CD4-positive, alpha-beta T cell treated with Interleukin-15 for 1 hour (primary cell): Measurements from ENCODE around the gene MARCHF3.
"Not testable (repeated sequence)": the region's sequence is repeated elsewhere in the genome, so short reads cannot be mapped to it uniquely, and the experiment has no call there.

ENCODE experiments used
- DNase-seq: peaks from one replicate; pipeline ENCODE4 v3.0.0-alpha.2; 2020

The MARCHF3 gene

GRCh38 chr5:126911986-126912385 is 118.4 kb downstream of the MARCHF3 start:
- DNase-seq = no peak

DNA sequence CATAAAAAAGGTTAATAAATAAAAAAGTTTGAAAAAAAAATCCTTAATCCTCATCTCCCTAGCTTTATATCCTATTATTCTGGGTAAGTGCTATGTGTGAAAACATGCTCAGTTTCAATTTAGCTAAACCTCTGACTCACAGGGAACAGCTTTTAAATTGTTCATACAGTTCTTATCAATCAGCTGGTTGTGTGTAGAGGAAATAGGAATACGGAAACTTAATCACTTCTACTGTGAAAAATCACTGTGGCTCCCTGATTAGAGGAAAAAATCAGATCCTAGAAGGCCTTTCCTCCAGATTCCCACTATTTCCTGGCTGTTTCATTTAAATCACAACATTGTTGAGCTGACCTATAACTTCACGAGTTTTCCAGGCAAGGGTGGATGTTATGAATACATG is 120.5 kb downstream of the MARCHF3 start:
- no peak for DNase-seq

- not testable (repeated sequence) for DNase-seq
Measured at GRCh38 chr5:126904407-126904806, 126.0 kb downstream of the MARCHF3 start.

GRCh38 chr5:126900796-126901195 is 129.6 kb downstream of the MARCHF3 start:
- DNase-seq = no peak

- no peak for DNase-seq
Measured at GRCh38 chr5:126899476-126899875, 130.9 kb downstream of the MARCHF3 start.

DNA sequence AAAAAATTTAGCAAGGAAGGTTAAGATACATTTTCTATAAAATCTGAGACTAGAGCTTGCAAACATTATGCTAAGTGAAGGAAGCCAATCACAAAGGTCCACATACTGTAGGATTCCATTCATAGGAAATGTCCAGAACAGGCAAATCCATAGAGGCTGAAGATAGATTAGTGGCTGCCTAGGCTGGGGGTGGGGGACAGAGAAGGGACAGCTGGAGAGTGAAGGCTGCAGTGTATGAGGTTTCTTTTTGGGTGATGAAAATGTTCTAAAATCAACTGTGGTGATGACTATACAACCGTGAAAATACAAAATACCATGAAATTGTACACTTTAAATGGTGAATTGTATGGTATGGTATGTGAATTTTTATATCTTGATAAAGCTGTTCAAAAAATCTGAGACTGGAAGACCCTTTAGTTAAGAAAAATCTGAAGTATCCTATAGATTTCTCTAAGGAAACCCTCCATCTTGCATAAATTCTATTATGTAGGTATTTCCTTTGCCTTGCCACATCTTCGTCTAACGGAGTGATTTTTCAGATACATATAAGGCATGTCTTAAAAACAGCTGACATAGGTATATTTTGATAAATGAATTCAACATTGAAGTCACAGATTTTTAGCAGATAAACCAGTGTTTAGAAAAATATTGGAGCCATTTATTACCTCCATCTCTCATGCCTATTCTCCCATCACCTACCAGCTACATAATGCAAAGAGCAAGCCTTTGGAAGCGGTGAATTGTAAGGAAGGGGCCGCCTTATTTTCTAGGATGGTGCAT is 132.3 kb downstream of the MARCHF3 start:
- no peak for DNase-seq

DNA sequence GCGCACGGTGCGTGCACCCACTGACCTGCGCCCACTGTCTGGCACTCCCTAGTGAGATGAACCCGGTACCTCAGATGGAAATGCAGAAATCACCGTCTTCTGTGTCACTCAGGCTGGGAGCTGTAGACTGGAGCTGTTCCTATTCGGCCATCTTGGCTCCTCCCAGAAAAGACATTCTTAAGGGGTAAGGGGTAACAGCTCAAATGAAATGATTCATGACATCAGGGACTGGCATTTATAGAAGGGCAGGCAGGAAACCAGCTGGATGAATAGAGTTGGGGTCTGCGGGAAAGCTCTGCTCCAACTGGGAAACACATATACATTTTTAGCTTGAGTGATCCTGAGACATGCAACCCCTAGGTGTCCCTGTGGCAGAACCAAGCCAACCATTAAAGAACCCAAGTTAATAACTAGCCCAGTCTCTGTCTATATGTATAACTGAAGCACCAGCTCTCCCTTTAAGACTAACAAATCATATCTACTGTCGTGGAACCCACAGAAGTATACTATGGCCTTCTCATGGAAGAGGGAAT is 134.1 kb downstream of the MARCHF3 start:
- DNase-seq = no peak

DNA sequence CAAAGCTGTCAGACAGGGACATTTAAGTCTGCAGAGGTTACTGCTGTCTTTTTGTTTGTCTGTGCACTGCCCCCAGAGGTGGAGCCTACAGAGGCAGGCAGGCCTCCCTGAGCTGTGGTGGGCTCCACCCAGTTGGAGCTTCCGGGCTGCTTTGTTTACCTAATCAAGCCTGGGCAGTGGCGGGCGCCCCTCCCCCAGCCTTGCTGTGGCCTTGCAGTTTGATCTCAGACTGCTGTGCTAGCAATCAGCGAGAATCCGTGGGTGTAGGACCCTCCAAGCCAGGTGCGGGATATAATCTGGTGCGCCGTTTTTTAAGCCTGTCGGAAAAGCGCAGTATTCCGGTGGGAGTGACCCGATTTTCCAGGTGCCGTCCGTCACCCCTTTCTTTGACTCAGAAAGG is 134.6 kb downstream of the MARCHF3 start:
- DNase-seq = not testable (repeated sequence)

DNA sequence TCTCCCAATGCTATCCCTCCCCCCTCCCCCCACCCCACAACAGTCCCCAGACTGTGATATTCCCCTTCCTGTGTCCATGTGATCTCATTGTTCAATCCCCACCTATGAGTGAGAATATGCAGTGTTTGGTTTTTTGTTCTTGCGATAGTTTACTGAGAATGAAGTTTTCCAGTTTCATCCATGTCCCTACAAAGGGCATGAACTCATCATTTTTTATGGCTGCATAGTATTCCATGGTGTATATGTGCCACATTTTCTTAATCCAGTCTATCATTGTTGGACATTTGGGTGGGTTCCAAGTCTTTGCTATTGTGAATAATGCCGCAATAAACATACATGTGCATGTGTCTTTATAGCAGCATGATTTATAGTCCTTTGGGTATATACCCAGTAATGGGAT is 139.9 kb downstream of the MARCHF3 start:
- not testable (repeated sequence) for DNase-seq

- no peak for DNase-seq
Measured at GRCh38 chr5:126888175-126888574, 142.2 kb downstream of the MARCHF3 start.

GRCh38 chr5:126884269-126884819 is 146.0 kb downstream of the MARCHF3 start:
- no peak for DNase-seq

- no peak for DNase-seq
Measured at GRCh38 chr5:126883564-126884245, 146.7 kb downstream of the MARCHF3 start.

- no peak for DNase-seq
Measured at GRCh38 chr5:126881821-126882600, 148.3 kb downstream of the MARCHF3 start.

- no peak for DNase-seq
Measured at GRCh38 chr5:126878634-126879033, 151.7 kb downstream of the MARCHF3 start.

DNA sequence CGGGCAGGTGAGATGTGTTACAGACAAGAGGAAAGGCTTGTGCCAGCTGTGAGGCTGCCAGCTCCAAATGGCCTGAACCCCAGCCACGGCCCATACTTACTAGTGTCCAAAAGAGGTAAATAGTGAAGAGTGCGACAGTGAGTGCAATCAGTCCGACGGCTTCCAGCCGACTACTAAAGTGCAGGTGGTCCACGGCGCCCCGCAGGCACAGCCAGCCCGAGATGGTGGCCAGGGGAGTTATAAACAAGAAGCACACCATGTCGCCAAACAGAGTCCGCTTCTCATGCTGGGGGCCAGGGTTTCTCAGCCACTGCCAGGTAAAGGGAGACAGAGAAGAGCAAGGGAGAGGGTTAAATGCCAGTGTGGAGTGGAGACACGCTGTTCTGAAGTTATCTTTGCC is 152.3 kb downstream of the MARCHF3 start:
- no peak for DNase-seq

GRCh38 chr5:126877602-126878001 is 152.8 kb downstream of the MARCHF3 start:
- no peak for DNase-seq

DNA sequence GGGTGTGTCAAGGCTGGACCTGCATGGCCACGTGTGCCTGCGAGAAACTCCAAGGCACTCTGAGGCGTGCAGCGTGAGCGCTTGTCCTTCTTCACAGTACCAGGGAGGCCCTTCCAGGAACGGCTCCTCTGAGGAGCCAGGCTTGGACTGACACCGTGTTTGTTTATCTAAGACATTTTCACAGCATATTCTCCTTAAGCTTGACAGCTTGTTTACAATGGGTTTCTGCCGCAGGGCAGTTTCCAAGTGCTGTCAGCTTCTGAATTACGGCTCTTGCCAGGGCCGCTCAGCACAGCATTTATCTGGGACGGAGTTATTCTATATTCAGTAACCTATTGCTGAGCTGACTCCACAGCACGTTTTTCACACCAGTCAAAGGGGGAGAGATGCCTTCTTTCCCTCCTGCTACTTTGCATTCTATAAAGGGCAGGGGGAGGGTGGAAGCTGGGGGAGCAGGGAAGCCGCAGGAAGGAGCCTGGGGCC is 155.0 kb downstream of the MARCHF3 start:
- no peak for DNase-seq

DNA sequence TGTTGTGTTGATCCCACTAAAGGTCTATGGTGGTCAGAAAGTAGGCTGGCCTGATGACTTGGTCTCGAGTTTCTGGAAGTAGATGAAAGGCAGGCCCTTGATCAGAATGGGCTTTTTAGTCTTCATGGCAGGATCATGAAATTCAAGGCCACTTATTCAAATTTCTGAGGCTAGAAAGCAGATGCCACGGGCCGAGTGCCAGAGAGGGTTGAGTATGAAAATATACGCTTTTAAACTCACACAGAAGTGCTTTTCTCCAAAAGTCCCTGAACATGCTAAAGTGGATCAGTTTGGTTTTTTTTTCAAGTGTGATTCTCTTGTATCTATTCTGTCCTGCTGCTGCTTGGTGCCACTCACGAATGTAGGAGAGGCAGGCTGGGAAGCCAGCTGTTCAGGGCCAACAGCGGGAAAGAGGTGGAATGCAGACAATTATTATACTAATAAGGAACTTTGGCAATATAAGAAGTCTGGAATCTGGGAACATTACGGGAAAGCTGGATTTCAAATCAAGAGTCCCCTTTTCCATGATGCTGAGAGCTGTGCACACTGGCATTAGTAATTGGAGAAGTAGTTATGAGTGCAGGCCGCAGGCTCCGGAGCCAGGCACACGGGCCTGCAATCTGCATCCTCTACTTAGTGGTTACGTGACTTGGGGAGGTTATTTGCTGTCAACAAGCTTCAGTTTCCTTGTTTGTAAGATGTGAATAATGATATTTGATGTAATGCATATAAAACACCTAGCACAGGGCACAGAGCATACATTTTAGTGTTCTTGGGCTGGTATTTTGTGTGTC is 157.6 kb downstream of the MARCHF3 start:
- DNase-seq = no peak

- DNase-seq = no peak
Measured at GRCh38 chr5:126871441-126871840, 158.9 kb downstream of the MARCHF3 start.

DNA sequence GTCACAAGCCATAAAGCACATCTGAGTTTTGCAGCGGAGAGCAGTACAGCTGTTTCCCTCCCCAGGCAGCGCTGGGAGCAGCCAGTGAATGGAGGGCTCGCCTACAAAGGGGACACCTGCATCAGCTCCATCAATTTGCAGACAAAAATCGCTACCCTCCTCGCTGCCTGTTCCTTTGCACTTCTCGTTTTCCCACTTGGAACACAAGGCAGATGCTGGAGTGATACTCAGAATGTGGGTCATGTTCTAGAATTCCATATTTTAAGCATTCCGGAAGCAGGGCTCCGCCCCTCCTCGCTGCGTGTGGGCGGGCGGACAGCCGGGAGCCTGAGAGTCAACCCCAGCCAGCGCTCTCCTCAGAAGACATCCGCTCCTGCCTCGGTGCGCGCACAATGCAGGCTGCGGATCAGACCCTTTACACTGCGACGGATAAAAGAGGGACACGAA is 161.3 kb downstream of the MARCHF3 start:
- no peak for DNase-seq

DNA sequence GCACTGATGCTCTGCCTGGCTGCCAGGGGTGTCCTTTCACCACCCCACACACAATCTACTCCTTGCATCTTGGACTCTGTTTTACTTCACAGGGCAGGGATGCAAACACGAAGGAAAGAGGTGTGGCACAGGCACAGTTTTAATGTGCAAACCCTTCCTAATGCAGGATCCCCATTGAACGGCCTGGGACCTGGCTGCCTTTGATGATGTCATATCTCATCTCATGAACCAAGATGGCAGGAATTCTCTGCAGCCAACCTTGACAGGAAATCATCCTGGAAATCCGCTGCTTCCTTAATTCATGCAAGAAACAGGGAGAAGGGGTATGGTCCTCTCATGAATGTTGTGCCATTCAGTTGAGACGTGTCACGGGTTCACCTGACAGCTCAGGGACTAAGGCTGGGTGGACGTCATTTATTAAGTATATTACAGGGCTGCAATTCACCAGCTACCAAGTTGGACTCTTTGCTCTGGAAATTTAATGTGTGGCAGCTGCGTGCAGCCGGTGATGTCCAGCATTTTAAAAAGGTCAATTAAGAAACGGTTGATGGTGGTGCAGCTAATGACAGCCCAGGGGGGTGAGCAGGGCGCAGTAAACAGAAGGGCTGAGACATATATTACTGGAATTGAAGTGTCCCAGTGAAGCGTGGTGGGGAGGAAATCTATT is 161.9 kb downstream of the MARCHF3 start:
- no peak for DNase-seq
